PC-3 (cell line): ENCODE data around the gene P2RX3. TPM values are rescaled to one million over a fixed set of nuclear protein-coding genes. Genes with fewer than 3 reads are reported as not detected.

Experiments
- ATAC-seq: fragments of 200-7000 bp; cut with Tn5 transposase; 2 replicates; pipeline ENCODE4 v1.9.1; 2020; ENCODE audit warnings: mild to moderate bottlenecking, moderate library complexity
- BruUV-seq: library from RNA; stranded (reverse); fragments of 400-500 nt; replicated peaks from 2 replicates; lab custom pipeline; 2021; lab: Mats Ljungman, UMichigan
- CTCF ChIA-PET: fragments of 300-600 bp; sonication (Branson Sonifier 250); formaldehyde crosslinking; loops from one replicate; lab custom pipeline; 2022; ENCODE audit warnings: antibody characterized with exemption; lab: Charles Lee
- POLR2A ChIA-PET: fragments of 300-600 bp; sonication (Branson Sonifier 250); formaldehyde crosslinking; loops from one replicate; lab custom pipeline; 2022; ENCODE audit warnings: antibody characterized with exemption; ENCODE audit not compliant: unreplicated experiment; lab: Charles Lee
- DNase-seq: peaks from one replicate; pipeline ENCODE4 v3.0.0-alpha.2; 2015
- H2AFZ ChIP-seq: fragments of 300-600 bp; sonication (generic); 2 replicates; pipeline ENCODE4 v1.6.0; 2016; ENCODE audit warnings: antibody characterized with exemption, low read length
- H3F3A ChIP-seq: fragments of 300-600 bp; sonication (generic); one replicate; pipeline ENCODE4 v1.6.0; 2017; ENCODE audit warnings: antibody characterized with exemption, low read length, control low read depth, mild to moderate bottlenecking; ENCODE audit not compliant: unreplicated experiment
- H3K27ac ChIP-seq: fragments of 300-600 bp; sonication (generic); 2 replicates; pipeline ENCODE4 v1.5.1; 2016; ENCODE audit warnings: mild to moderate bottlenecking, low read length
- H3K27me3 ChIP-seq: fragments of 300-600 bp; sonication (generic); 2 replicates; pipeline ENCODE4 v1.6.1; 2016; ENCODE audit warnings: low read length, mixed read lengths
- H3K36me3 ChIP-seq: fragments of 300-600 bp; sonication (generic); 2 replicates; pipeline ENCODE4 v1.6.1; 2016; ENCODE audit warnings: low read depth, mixed run types, low read length, mixed read lengths
- H3K4me1 ChIP-seq: fragments of 300-600 bp; sonication (generic); 2 replicates; pipeline ENCODE4 v1.5.1; 2016; ENCODE audit warnings: low read length; ENCODE audit not compliant: insufficient read depth
- H3K4me2 ChIP-seq: fragments of 300-600 bp; sonication (generic); 2 replicates; pipeline ENCODE4 v1.6.0; 2016; ENCODE audit warnings: low read length
- H3K4me3 ChIP-seq: fragments of 300-600 bp; sonication (generic); 2 replicates; pipeline ENCODE4 v1.5.1; 2016; ENCODE audit warnings: mild to moderate bottlenecking, low read length, mixed read lengths
- H3K79me2 ChIP-seq: fragments of 300-600 bp; sonication (generic); 2 replicates; pipeline ENCODE4 v1.6.1; 2017; ENCODE audit warnings: low read length, mixed read lengths
- H3K9ac ChIP-seq: fragments of 300-600 bp; sonication (generic); 2 replicates; pipeline ENCODE4 v1.6.0; 2016; ENCODE audit warnings: mild to moderate bottlenecking, low read length
- H3K9me2 ChIP-seq: fragments of 300-600 bp; sonication (generic); replicated peaks from 2 replicates; pipeline ENCODE4 v1.6.1; 2016; ENCODE audit warnings: mixed run types, low read length, mixed read lengths
- H3K9me3 ChIP-seq: fragments of 300-600 bp; sonication (generic); 2 replicates; pipeline ENCODE4 v1.6.1; 2016; ENCODE audit warnings: low read length, mixed read lengths
- H4K20me1 ChIP-seq: fragments of 300-600 bp; sonication (generic); 2 replicates; pipeline ENCODE4 v1.6.1; 2016; ENCODE audit warnings: low read length, mixed read lengths
- EZH2 ChIP-seq: fragments of 300-600 bp; sonication (generic); IDR thresholded peaks from one replicate; pipeline ENCODE4 v1.6.1; 2017; ENCODE audit warnings: antibody characterized with exemption, mild to moderate bottlenecking, low read length; ENCODE audit not compliant: unreplicated experiment
- EZH2phosphoT487 ChIP-seq: fragments of 300-600 bp; sonication (generic); IDR thresholded peaks from 2 replicates; pipeline ENCODE4 v1.6.1; 2018; ENCODE audit warnings: mild to moderate bottlenecking, antibody characterized with exemption, low read length, borderline replicate concordance
- intact Hi-C: fragments of 100-400 bp; cut with micrococcal nuclease; formaldehyde crosslinking; loops from 2 replicates; pipeline ENCODE4 v1.9.0; 2023
- total RNA-seq: library from RNA; depleted of rRNA; stranded (reverse); fragments of >200 nt; gene quantifications from 2 replicates; pipeline ENCODE4 v1.2.3, GENCODE V29; 2014
- TF ChIP-seq, protein P1 (sequence below): fragments of 300-600 bp; sonication (generic); conservative IDR thresholded peaks from 2 replicates; pipeline ENCODE4 v1.5.1; 2017; ENCODE audit warnings: antibody characterized with exemption, low read depth, mild to moderate bottlenecking, low read length

The P2RX3 gene
- total RNA-seq, 1 experiment from 2014 or later, result not detected

DNA sequence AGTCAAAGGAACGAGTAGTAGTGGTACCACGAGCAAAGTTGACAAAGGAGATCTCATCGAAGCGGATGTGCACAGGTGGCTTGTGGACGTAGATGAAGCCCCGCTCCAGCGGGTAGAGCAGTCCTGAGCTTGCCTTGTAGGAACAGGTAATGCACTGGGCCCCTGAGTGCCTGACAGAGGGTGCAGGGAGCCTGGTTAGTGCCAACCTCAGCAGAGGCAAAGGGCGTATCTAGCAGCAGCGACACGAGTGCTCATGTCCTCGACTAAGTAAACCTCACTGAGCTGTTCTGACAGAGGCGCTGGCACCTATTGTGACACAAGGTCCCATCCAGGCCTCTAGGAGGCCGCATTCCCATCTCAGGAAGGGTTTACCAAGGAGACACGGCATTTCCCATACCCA lies 6.4 kb upstream of the P2RX3 start:
- Histone ChIP-seq H3K27ac (no peak overlapping the region), H3K9ac (no peak overlapping the region), H3K9me2 (no peaks in the 10 kb centered on the region), H3K27me3 (no peaks in the 10 kb centered on the region), H3K4me2 (no peak overlapping the region), H3K4me1 (peaks cover 27% of the 10 kb centered on the region), H3F3A (no peaks in the 10 kb centered on the region), H2AFZ (no peak overlapping the region), H3K4me3 (no peak overlapping the region), H3K9me3 (no peaks in the 10 kb centered on the region), H4K20me1 (no peaks in the 10 kb centered on the region), H3K79me2 (peaks cover 51% of the 10 kb centered on the region), H3K36me3 (peaks cover 73% of the 10 kb centered on the region)
- no peak for TF ChIP-seq EZH2
- TF ChIP-seq EZH2phosphoT487, result no peak
- TF ChIP-seq, protein P1, sequence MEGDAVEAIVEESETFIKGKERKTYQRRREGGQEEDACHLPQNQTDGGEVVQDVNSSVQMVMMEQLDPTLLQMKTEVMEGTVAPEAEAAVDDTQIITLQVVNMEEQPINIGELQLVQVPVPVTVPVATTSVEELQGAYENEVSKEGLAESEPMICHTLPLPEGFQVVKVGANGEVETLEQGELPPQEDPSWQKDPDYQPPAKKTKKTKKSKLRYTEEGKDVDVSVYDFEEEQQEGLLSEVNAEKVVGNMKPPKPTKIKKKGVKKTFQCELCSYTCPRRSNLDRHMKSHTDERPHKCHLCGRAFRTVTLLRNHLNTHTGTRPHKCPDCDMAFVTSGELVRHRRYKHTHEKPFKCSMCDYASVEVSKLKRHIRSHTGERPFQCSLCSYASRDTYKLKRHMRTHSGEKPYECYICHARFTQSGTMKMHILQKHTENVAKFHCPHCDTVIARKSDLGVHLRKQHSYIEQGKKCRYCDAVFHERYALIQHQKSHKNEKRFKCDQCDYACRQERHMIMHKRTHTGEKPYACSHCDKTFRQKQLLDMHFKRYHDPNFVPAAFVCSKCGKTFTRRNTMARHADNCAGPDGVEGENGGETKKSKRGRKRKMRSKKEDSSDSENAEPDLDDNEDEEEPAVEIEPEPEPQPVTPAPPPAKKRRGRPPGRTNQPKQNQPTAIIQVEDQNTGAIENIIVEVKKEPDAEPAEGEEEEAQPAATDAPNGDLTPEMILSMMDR, result no peak
- intact Hi-C loops, result no loop called here
- BruUV-seq, result no TSS peak
- no peak for DNase-seq
- no peak for ATAC-seq
- ChIA-PET POLR2A (no interaction called here), CTCF (no interaction called here)

DNA sequence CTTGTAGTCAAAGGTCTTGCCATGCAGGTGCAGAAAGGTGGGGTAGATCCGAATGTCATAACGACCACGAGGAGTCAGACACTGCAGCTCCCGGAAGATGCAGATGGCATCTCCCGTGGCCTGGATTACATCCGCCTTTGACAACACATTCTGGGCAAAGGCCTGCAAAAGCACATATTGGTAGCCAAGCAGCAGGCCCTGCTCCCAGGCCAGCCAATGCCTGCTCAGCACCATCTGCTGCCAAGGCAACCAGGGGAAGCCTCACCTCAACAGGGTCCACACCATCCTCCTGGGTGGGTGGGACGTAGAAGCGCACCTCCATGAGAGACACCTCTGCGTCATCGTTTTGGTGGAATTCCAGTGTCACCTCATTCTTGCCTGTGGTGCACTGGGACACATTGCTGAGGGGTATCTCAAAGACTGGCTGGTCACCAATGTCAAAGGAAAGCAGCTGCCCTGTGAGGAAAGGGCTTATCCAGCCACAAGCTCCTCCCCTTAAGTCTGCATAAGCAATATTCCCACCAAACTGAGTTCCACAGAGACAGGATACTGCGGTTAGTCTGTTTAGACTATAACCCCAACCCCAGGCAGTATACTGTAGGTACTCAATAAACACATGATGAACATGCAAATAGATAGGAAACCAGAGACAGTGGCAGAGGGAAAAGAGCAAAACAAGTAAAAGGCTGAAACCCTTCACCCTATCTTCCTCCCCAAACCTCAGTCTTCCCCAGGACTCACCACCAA lies 5.3 kb upstream of the P2RX3 start:
- peaks cover 62% of the 10 kb centered on the region for H3K36me3 ChIP-seq

More for the DNA sequence above, 5.3 kb upstream of the P2RX3 start:
- intact Hi-C loops, result no loop called here
- Histone ChIP-seq H3F3A (no peaks in the 10 kb centered on the region), H3K79me2 (peaks cover 51% of the 10 kb centered on the region), H3K9me2 (no peaks in the 10 kb centered on the region), H3K9me3 (no peaks in the 10 kb centered on the region), H3K4me3 (no peak overlapping the region), H3K9ac (no peak overlapping the region), H3K27ac (no peak overlapping the region), H3K4me1 (peaks cover 23% of the 10 kb centered on the region), H2AFZ (no peak overlapping the region), H3K4me2 (peak overlapping the region; percentile 98; the same call in 1 of the 2 replicates), H4K20me1 (no peaks in the 10 kb centered on the region), H3K27me3 (no peaks in the 10 kb centered on the region)
- ATAC-seq (no peak), DNase-seq (no peak)
- TSS peak; percentile 29 for BruUV-seq
- ChIA-PET POLR2A (no interaction called here), CTCF (no interaction called here)
- TF ChIP-seq EZH2phosphoT487 (no peak), EZH2 (no peak)
- TF ChIP-seq, protein P1, result no peak
